SHP77 treated with DMSO at 0.1 percent for 48 hours (cell line): ENCODE measurements around the gene IL1RAPL2.
"Not testable (repeated sequence)": the region's sequence is repeated elsewhere in the genome, so short reads cannot be mapped to it uniquely, and the experiment has no call there.

ENCODE experiments used
- DNase-seq: peaks from one replicate; lab custom pipeline; 2025; lab: John Stamatoyannopoulos, UW

The IL1RAPL2 gene

GRCh38 chrX:104565791-104566680 lies at the start of gene IL1RAPL2:
Gene IL1RAPL2 (plus strand): TSS chrX:104566199.
- no peak for DNase-seq

- DNase-seq = no peak
Observed at GRCh38 chrX:104522386-104522785, 43.6 kb upstream of the IL1RAPL2 start.

- DNase-seq = no peak
Observed at GRCh38 chrX:104523858-104524257, 42.1 kb upstream of the IL1RAPL2 start.

GRCh38 chrX:104539081-104539480 lies 26.9 kb upstream of the IL1RAPL2 start:
- no peak for DNase-seq

GRCh38 chrX:104542447-104542846 lies 23.6 kb upstream of the IL1RAPL2 start:
- DNase-seq = not testable (repeated sequence)

GRCh38 chrX:104564335-104564734 lies 1.7 kb upstream of the IL1RAPL2 start:
- DNase-seq = no peak

GRCh38 chrX:104564921-104565703 lies 887 bp upstream of the IL1RAPL2 start:
- no peak for DNase-seq

- no peak for DNase-seq
Observed at GRCh38 chrX:104566681-104567501, 892 bp downstream of the IL1RAPL2 start.

- DNase-seq = no peak
Observed at GRCh38 chrX:104567506-104567905, 1.5 kb downstream of the IL1RAPL2 start.

GRCh38 chrX:104568304-104568915 lies 2.4 kb downstream of the IL1RAPL2 start:
- DNase-seq = no peak

GRCh38 chrX:104618106-104618895 lies 52.3 kb downstream of the IL1RAPL2 start:
- DNase-seq = no peak

- DNase-seq = no peak
Observed at GRCh38 chrX:104621781-104622180, 55.8 kb downstream of the IL1RAPL2 start.

GRCh38 chrX:104641176-104641575 lies 75.2 kb downstream of the IL1RAPL2 start:
- DNase-seq = no peak

GRCh38 chrX:104647084-104647483 lies 81.1 kb downstream of the IL1RAPL2 start:
- DNase-seq = no peak

GRCh38 chrX:104659005-104659744 lies 93.2 kb downstream of the IL1RAPL2 start:
- DNase-seq = no peak

GRCh38 chrX:104660092-104660491 lies 94.1 kb downstream of the IL1RAPL2 start:
- no peak for DNase-seq

GRCh38 chrX:104662694-104663093 lies 96.7 kb downstream of the IL1RAPL2 start:
- DNase-seq = no peak

GRCh38 chrX:104665691-104666090 lies 99.7 kb downstream of the IL1RAPL2 start:
- no peak for DNase-seq

GRCh38 chrX:104668550-104668949 lies 102.6 kb downstream of the IL1RAPL2 start:
- DNase-seq = no peak

- DNase-seq = no peak
Observed at GRCh38 chrX:104669063-104669462, 103.1 kb downstream of the IL1RAPL2 start.
